DMS114 treated with DMSO at 0.1 percent for 48 hours (cell line): ENCODE measurements around the gene LOXL1.

Source experiments
- DNase-seq: peaks from one replicate; lab custom pipeline; 2025; ENCODE audit not compliant: unreplicated experiment; lab: John Stamatoyannopoulos, UW

LOXL1 gene

GRCh38 chr15:73899197-73900094 lies 26.8 kb upstream of the LOXL1 start:
- no peak for DNase-seq

- DNase-seq: no peak
Observed at GRCh38 chr15:73900095-73900712, 26.1 kb upstream of the LOXL1 start.

- DNase-seq: no peak
Observed at GRCh38 chr15:73901126-73901810, 25.0 kb upstream of the LOXL1 start.

- DNase-seq: no peak
Observed at GRCh38 chr15:73902121-73903020, 23.9 kb upstream of the LOXL1 start.

GRCh38 chr15:73904026-73904815 lies 22.0 kb upstream of the LOXL1 start:
- no peak for DNase-seq

- no peak for DNase-seq
Observed at GRCh38 chr15:73905225-73905827, 20.9 kb upstream of the LOXL1 start.

GRCh38 chr15:73906346-73907034 lies 19.8 kb upstream of the LOXL1 start:
- DNase-seq: no peak

GRCh38 chr15:73907035-73907408 lies 19.2 kb upstream of the LOXL1 start:
- DNase-seq: no peak

GRCh38 chr15:73908030-73908821 lies 18.0 kb upstream of the LOXL1 start:
- peak; percentile 71 for DNase-seq

GRCh38 chr15:73908822-73909122 lies 17.5 kb upstream of the LOXL1 start:
- no peak for DNase-seq

- DNase-seq: no peak
Observed at GRCh38 chr15:73909651-73910050, 16.6 kb upstream of the LOXL1 start.

- no peak for DNase-seq
Observed at GRCh38 chr15:73910522-73911303, 15.5 kb upstream of the LOXL1 start.

- no peak for DNase-seq
Observed at GRCh38 chr15:73912030-73912596, 14.1 kb upstream of the LOXL1 start.

GRCh38 chr15:73914145-73914544 lies 12.1 kb upstream of the LOXL1 start:
- no peak for DNase-seq

- no peak for DNase-seq
Observed at GRCh38 chr15:73915082-73915481, 11.2 kb upstream of the LOXL1 start.

GRCh38 chr15:73918784-73919183 lies 7.5 kb upstream of the LOXL1 start:
- DNase-seq: no peak

GRCh38 chr15:73919706-73920105 lies 6.6 kb upstream of the LOXL1 start:
- DNase-seq: no peak
